ENCODE measurements around the gene PGM3. TPM values are rescaled to one million over a fixed set of nuclear protein-coding genes. Genes with fewer than 3 reads are reported as not detected.

Gene PGM3
- total and polyA plus RNA-seq, 2 experiments from 2014 or later = 74.4 to 131 TPM

DNA sequence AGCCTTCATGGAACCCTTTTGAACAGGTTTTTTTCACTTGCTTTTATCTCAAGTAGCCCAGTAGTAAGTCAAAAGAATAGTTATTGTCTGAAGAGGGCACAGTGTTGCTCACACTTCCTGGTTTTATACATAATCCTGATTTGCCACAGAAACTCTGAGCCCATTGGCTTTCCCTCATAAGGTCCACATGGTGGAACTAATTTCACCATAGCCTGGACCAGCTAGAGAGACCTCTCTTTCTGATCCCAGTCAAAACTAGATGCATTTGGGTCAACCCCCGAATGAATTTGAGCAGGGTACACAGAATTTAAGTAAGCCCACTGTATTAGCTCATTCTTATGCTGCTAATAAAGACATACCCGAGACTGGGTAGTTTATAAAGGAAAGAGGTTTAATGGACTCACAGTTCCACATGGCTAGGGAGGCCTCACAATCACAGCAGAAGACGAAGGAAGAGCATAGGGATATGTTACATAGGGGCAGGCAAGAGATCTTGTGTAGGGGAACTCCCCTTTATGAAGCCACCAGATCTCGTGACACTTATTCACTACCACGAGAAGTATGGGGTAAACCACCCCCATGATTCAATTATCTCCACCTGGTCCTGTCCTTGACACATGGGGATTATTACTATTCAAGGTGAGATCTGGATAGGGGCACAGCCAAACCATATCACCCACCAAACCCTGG lies 6.3 kb upstream of the PGM3 start:
- DNase-seq = no peak
- no peaks in the 10 kb centered on the region for H3K9me3 ChIP-seq (ENCODE audit: low read depth)
- H3K4me2 ChIP-seq (ENCODE audit: unreplicated experiment) = peak overlapping the region; percentile 49
- H3K9me2 ChIP-seq (ENCODE audit: insufficient read depth) = no peaks in the 10 kb centered on the region
- H3K36me3 ChIP-seq (ENCODE audit: low read depth) = no peaks in the 10 kb centered on the region; the same call in 1 of the 2 replicates
- 0 out of 2 replicates have a peak overlapping the region, but pooled peaks have one; percentile 5 for H2AFZ ChIP-seq
- H3K4me1 ChIP-seq (ENCODE audit: insufficient read depth) = peaks cover 36% of the 10 kb centered on the region
- H4K20me1 ChIP-seq (ENCODE audit: insufficient read depth) = no peaks in the 10 kb centered on the region
- 96 to 97% methylated on average over 5 of the region's 5 CpGs for WGBS, 2 experiments (ENCODE audit: low coverage in 1 of 2, low lambda C conversion rate in 2 of 2, missing lambda C conversion rate in 2 of 2)
- peaks cover 21% of the 10 kb centered on the region; the same call in 1 of the 2 replicates for H3F3A ChIP-seq (ENCODE audit: insufficient read depth)
- H3K79me2 ChIP-seq (ENCODE audit: insufficient read depth) = peaks cover 2% of the 10 kb centered on the region; the same call in 1 of the 2 replicates
- in situ Hi-C loops (cut with MboI) = loop anchor here (25.0 kb wide), 1 partner anchor 962 kb away; the partner anchor contains the start of gene IBTK
- no peak overlapping the region for H3K9ac ChIP-seq
- TF ChIP-seq EZH2phosphoT487 (IDR thresholded peaks at IDR 0.05; ENCODE audit: insufficient read depth, low read depth) (no peak), EZH2 (IDR thresholded peaks at IDR 0.05; ENCODE audit: insufficient read depth, poor library complexity, severe bottlenecking) (no peak)
- peak overlapping the region; percentile 49 for H3K27ac ChIP-seq
- no peaks in the 10 kb centered on the region for H3K27me3 ChIP-seq (replicated peaks; ENCODE audit: insufficient read depth)
- H3K4me3 ChIP-seq = no peak overlapping the region

GRCh38 chr6:83198486-83199172 lies 5.6 kb upstream of the PGM3 start:
- H3F3A ChIP-seq (ENCODE audit: insufficient read depth) = peaks cover 21% of the 10 kb centered on the region; the same call in 1 of the 2 replicates
- H3K27ac ChIP-seq = peak overlapping the region; percentile 49
- in situ Hi-C loops (cut with MboI) = loop anchor here (25.0 kb wide), 1 partner anchor 961 kb away; the partner anchor contains the start of gene IBTK
- H3K79me2 ChIP-seq (ENCODE audit: insufficient read depth) = peaks cover 9% of the 10 kb centered on the region
- DNase-seq = peak; percentile 78
- 0 out of 2 replicates have a peak overlapping the region, but pooled peaks have one; percentile 5 for H2AFZ ChIP-seq
- peak overlapping the region; percentile 19; the same call in 1 of the 2 replicates for H3K9ac ChIP-seq
- H3K4me2 ChIP-seq (ENCODE audit: unreplicated experiment) = peak overlapping the region; percentile 49
- no peaks in the 10 kb centered on the region for H3K27me3 ChIP-seq (replicated peaks; ENCODE audit: insufficient read depth)
- no peaks in the 10 kb centered on the region; the same call in 1 of the 2 replicates for H3K36me3 ChIP-seq (ENCODE audit: low read depth)
- H3K4me3 ChIP-seq = no peak overlapping the region
- WGBS, 2 experiments (ENCODE audit: low coverage in 1 of 2, low lambda C conversion rate in 2 of 2, missing lambda C conversion rate in 2 of 2) = 72 to 73% methylated on average over 4 of the region's 4 CpGs
- TF ChIP-seq EZH2phosphoT487 (IDR thresholded peaks at IDR 0.05; ENCODE audit: insufficient read depth, low read depth) (no peak), EZH2 (IDR thresholded peaks at IDR 0.05; ENCODE audit: insufficient read depth, poor library complexity, severe bottlenecking) (no peak)
- H3K9me3 ChIP-seq (ENCODE audit: low read depth) = no peaks in the 10 kb centered on the region
- no peaks in the 10 kb centered on the region for H3K9me2 ChIP-seq (ENCODE audit: insufficient read depth)
- no peaks in the 10 kb centered on the region for H4K20me1 ChIP-seq (ENCODE audit: insufficient read depth)
- peaks cover 38% of the 10 kb centered on the region for H3K4me1 ChIP-seq (ENCODE audit: insufficient read depth)

- Histone ChIP-seq H3F3A (ENCODE audit: insufficient read depth) (peaks cover 12% of the 10 kb centered on the region; the same call in 1 of the 2 replicates), H3K27ac (peak overlapping the region; percentile 92; the same call in 1 of the 2 replicates), H3K9ac (peak overlapping the region; percentile 98), H3K9me2 (ENCODE audit: insufficient read depth) (no peaks in the 10 kb centered on the region), H3K9me3 (ENCODE audit: low read depth) (no peaks in the 10 kb centered on the region), H3K4me3 (peak overlapping the region; percentile 88), H3K4me1 (ENCODE audit: insufficient read depth) (peaks cover 44% of the 10 kb centered on the region), H3K27me3 (replicated peaks; ENCODE audit: insufficient read depth) (no peaks in the 10 kb centered on the region), H2AFZ (peak overlapping the region; percentile 72), H4K20me1 (ENCODE audit: insufficient read depth) (no peaks in the 10 kb centered on the region), H3K36me3 (ENCODE audit: low read depth) (peaks cover 13% of the 10 kb centered on the region), H3K4me2 (ENCODE audit: unreplicated experiment) (peak overlapping the region; percentile 95), H3K79me2 (ENCODE audit: insufficient read depth) (peaks cover 54% of the 10 kb centered on the region)
- in situ Hi-C loops (cut with MboI) = loop anchor here (25.0 kb wide), 1 partner anchor 957 kb away; the partner anchor contains the start of gene IBTK
- DNase-seq = peak; percentile 67
- TF ChIP-seq EZH2phosphoT487 (IDR thresholded peaks at IDR 0.05; ENCODE audit: insufficient read depth, low read depth) (no peak), EZH2 (IDR thresholded peaks at IDR 0.05; ENCODE audit: insufficient read depth, poor library complexity, severe bottlenecking) (no peak)
- 3% methylated on average over 42 to 44 of the region's 44 CpGs for WGBS, 2 experiments (ENCODE audit: low coverage in 1 of 2, low lambda C conversion rate in 2 of 2, missing lambda C conversion rate in 2 of 2)
Measured at GRCh38 chr6:83193747-83194566, 892 bp upstream of the PGM3 start.
